Mesodermal cell (in vitro differentiated cells): ENCODE measurements around the gene ZDHHC23.
A peak's percentile ranks its signal among the peaks of the same experiment; 100 is the strongest.

Source experiments
- H3K27ac ChIP-seq: 2 replicates; pipeline ENCODE4 v1.7.0; 2013; ENCODE audit warnings: mild to moderate bottlenecking, low read depth, low read length, moderate library complexity; ENCODE audit not compliant: severe bottlenecking
- H3K36me3 ChIP-seq: 2 replicates; pipeline ENCODE4 v1.7.1; 2013; ENCODE audit warnings: mild to moderate bottlenecking, low read length, moderate library complexity; ENCODE audit not compliant: control insufficient read depth, insufficient read depth
- H3K4me1 ChIP-seq: one replicate; pipeline ENCODE4 v1.7.1; 2013; ENCODE audit warnings: mild to moderate bottlenecking, low read length; ENCODE audit not compliant: insufficient read depth, control insufficient read depth, poor library complexity, severe bottlenecking
- H3K4me3 ChIP-seq: 2 replicates; pipeline ENCODE4 v1.7.0; 2013; ENCODE audit warnings: low read length, control low read depth, mild to moderate bottlenecking; ENCODE audit not compliant: insufficient read depth, poor library complexity, severe bottlenecking; ENCODE audit errors: extremely low read depth
- H3K9me3 ChIP-seq: 2 replicates; pipeline ENCODE4 v1.7.1; 2013; ENCODE audit warnings: mild to moderate bottlenecking, low read length, moderate library complexity; ENCODE audit not compliant: control insufficient read depth
- WGBS, 2 experiments: methylation state at CpG; one replicate each; pipeline ENCODE4 v1.1.5; 2013; ENCODE audit warnings: missing lambda C conversion rate in 2 of 2; ENCODE audit not compliant: insufficient coverage in 2 of 2; 5-methylcytosine and 5-hydroxymethylcytosine counted together

ZDHHC23 gene

DNA sequence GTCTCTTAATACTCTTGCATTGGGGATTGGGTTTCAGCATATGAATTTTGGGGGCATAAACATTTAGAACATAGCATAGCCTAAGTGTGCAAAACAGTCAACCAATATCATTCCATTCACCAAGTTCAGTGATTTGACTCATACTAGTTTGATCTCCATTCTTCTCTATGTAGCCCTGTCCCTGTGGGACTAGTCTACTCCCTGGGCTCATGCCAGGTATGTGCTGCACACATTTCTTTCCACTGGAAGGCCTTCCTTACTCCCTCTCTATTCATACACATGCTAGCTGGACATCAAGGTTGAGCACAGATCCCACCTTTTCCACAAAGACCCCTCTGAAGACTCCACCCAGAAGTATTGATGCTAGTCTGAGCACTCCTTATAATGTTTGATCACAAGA is 5.1 kb downstream of the ZDHHC23 start:
- Histone ChIP-seq H3K27ac (no peak overlapping the region), H3K4me3 (no peak overlapping the region), H3K9me3 (no peaks in the 10 kb centered on the region), H3K4me1 (peaks cover 2% of the 10 kb centered on the region), H3K36me3 (no peaks in the 10 kb centered on the region)

DNA sequence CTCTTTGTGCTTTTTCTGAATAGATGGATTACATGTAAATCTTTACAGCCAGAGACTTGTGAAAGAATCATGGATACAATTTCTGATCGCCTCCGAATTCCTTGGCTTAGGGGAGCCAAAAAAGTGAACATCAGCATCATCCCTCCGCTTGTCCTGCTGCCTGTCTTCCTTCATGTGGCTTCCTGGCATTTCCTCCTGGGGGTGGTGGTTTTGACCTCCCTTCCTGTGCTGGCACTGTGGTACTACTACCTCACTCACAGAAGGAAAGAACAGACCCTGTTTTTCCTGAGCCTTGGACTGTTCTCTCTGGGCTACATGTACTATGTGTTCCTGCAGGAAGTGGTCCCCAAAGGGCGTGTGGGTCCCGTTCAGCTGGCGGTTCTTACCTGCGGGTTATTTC is 5.9 kb downstream of the ZDHHC23 start:
- 94 to 99% methylated on average over 6 to 7 of the region's 7 CpGs for WGBS, 2 experiments
- Histone ChIP-seq H3K4me1 (peaks cover 2% of the 10 kb centered on the region), H3K4me3 (no peak overlapping the region), H3K36me3 (peaks cover 2% of the 10 kb centered on the region), H3K9me3 (no peaks in the 10 kb centered on the region), H3K27ac (no peak overlapping the region)

DNA sequence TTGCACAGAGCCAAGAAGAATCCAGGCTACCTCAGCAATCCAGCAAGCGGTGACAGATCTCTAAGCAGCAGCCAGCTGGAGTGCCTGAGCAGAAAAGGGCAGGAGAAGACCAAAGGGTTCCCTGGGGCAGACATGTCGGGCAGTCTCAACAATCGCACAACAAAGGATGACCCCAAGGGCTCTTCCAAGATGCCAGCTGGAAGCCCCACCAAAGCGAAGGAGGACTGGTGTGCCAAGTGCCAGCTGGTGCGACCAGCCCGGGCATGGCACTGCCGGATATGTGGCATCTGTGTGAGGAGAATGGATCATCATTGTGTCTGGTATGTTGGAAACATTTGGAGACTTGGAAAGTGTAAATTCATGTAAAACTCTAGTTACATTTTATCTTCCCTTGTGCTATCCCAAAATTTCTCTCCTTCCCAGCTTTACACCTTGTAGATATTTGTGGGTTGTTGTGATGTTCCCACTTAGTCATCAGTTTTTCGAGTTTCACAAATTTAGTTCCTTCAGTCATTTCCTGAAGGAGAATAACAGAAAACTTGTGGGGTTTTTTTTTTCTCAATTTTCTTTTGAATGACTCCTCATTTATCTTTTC is 6.4 kb downstream of the ZDHHC23 start:
- H3K4me3 ChIP-seq: no peak overlapping the region
- H3K4me1 ChIP-seq: peaks cover 2% of the 10 kb centered on the region
- WGBS, 2 experiments: 87 to 88% methylated on average over 3 to 7 of the region's 8 CpGs
- H3K27ac ChIP-seq: no peak overlapping the region
- peaks cover 2% of the 10 kb centered on the region for H3K36me3 ChIP-seq
- H3K9me3 ChIP-seq: no peaks in the 10 kb centered on the region

DNA sequence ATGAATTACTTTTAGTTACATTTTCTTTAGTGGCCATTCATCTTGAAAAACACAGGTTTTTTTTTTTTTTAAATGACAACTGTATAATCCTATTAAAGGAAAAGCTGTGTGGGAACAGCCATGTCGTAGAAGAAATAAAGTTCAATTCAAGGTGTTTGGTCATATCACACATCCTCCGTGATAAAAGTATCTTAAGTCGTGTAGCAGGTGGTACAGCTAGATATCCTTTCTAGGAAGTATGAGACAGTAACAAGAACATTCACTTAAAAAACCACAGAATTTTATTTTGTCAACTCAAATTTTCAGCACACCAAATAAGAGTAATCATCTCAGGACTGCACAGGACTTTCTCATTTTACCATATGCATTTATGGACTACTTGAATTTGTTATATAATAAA is 16.1 kb downstream of the ZDHHC23 start:
- Histone ChIP-seq H3K9me3 (no peaks in the 10 kb centered on the region), H3K36me3 (no peaks in the 10 kb centered on the region), H3K27ac (no peak overlapping the region), H3K4me3 (no peak overlapping the region), H3K4me1 (no peaks in the 10 kb centered on the region)
- no CpG with 5 or more reads among the region's 3 CpGs for WGBS, 2 experiments

DNA sequence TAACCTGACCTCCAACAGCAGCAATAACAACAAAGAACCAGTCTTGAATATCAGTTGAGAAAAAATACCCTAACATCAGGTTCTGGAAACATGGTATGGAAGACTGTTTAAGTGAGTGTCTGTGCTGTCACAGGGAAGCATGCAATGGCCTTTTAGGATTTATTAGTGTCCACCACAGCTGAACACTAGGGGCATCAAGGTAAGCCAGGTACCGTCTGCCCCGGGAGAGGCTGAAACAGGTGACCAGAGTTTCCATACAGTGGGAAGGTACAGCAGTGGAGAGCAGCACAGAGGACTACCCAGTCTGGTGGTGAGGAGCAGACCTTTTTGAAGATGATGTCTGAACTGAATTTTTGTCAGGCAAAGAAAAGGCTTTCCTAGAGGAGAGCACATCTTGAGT is 18.4 kb downstream of the ZDHHC23 start:
- H3K36me3 ChIP-seq: no peaks in the 10 kb centered on the region
- no peaks in the 10 kb centered on the region for H3K4me1 ChIP-seq
- H3K4me3 ChIP-seq: no peak overlapping the region
- H3K9me3 ChIP-seq: no peaks in the 10 kb centered on the region
- H3K27ac ChIP-seq: no peak overlapping the region
- WGBS, 2 experiments: 71 to 75% methylated on average over 2 of the region's 2 CpGs

DNA sequence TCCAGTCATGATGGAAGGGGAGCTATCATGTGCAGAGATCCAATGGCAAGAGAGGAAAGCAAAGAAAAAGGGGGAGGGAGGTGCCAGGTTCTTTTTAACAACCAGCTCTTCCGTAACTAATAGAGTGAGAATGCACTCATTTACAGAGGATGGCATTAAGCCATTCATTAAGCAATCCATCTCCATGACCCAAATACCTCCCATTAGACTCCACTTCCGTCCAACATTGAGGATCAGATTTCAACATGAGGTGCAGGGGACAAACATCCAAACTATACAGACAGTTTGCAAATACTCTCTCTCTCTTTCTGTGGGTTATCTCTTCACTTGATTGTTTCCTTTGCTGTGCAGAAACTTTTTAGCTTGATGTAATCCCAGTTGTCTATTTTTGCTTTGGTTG is 21.2 kb downstream of the ZDHHC23 start:
- H3K9me3 ChIP-seq: peaks cover 3% of the 10 kb centered on the region
- no peaks in the 10 kb centered on the region for H3K36me3 ChIP-seq
- 67% methylated on average over 1 of the region's 2 CpGs; no CpG with 5 or more reads in 1 of the 2 experiments for WGBS, 2 experiments
- H3K4me1 ChIP-seq: no peaks in the 10 kb centered on the region
- H3K4me3 ChIP-seq: no peak overlapping the region
- H3K27ac ChIP-seq: no peak overlapping the region

DNA sequence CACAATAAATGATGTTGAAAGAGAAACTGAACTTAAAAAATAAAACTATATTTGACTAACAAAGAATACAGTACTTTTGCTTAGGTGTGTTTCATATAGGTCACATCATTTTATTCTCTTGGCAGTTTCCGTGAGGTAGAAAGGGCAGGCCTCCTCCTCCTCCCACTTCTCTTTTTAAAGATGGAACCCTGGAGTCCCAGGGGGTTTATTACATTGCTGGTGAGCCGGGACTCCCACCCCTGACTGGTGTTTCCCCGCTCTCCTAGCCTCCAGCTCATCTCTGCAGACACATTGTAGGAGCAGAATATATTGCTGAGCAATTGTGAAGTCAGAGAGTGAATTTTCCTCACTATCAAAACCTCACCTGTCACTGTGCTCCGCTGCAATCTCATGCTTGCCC is 30.0 kb downstream of the ZDHHC23 start:
- no peaks in the 10 kb centered on the region for H3K4me1 ChIP-seq
- H3K36me3 ChIP-seq: no peaks in the 10 kb centered on the region
- H3K27ac ChIP-seq: no peak overlapping the region
- H3K4me3 ChIP-seq: no peak overlapping the region
- 80 to 82% methylated on average over 1 to 2 of the region's 4 CpGs for WGBS, 2 experiments
- peaks cover 2% of the 10 kb centered on the region for H3K9me3 ChIP-seq

DNA sequence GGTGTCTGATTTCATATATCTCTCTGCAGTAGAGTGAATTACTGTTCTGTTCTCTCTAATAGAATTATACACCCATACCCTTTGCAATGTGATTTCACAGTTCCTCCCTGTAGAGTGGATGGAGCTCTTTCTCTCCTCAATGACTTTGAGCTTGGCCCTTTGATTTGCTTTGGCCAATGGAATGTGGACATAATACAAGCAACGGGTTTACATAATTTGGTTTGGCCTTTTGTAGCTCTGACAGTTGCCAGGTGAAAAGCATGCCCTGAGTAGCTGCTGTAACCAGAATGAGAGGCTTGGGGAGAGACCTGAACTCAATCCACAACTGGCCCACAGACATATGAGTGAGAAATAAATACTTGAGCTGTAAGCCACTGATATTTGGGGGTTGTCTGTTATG is 32.1 kb downstream of the ZDHHC23 start:
- 80 to 100% methylated on average over 1 of the region's 1 CpG for WGBS, 2 experiments
- H3K27ac ChIP-seq: no peak overlapping the region
- no peaks in the 10 kb centered on the region for H3K36me3 ChIP-seq
- no peaks in the 10 kb centered on the region for H3K4me1 ChIP-seq
- H3K9me3 ChIP-seq: no peaks in the 10 kb centered on the region
- H3K4me3 ChIP-seq: no peak overlapping the region

DNA sequence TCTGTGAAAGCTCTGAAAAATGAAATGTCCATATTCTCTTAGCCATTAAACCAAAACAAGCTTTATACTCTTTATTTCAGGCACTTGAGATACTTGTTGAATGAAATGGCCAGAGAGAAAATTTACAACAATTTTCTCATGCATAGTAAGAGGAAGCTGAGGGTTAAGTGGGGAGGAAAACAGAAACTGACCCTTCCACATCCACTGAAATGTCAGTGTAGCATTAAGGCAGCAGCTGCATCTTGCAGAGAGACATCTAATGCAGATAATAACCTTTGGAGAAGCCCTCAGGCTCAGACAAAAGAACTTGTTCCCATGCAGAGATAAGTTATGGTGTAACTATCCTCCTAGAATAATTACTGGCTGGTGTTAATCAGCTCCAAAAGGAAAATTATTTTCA is 34.0 kb downstream of the ZDHHC23 start:
- Histone ChIP-seq H3K36me3 (no peaks in the 10 kb centered on the region), H3K9me3 (no peaks in the 10 kb centered on the region), H3K27ac (no peak overlapping the region), H3K4me3 (no peak overlapping the region), H3K4me1 (peaks cover 2% of the 10 kb centered on the region)

DNA sequence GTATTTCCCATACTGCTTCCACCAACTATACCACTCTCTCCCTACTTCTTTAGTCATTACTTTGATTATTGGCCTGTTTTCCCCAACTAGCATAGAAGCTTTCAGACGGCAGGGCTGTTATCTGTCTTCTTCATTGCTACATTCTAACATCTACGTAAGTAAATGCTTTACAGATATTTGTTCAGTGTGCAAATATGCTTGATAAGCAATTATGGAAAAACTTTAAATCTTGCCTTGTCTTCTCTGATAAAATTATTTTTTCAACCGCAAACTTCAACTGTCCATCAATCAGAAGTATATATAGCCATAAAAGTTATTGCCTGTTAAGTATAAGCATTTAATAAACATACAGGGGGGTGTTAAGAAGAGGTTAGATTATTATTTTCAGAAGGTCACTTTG is 35.7 kb downstream of the ZDHHC23 start:
- no peaks in the 10 kb centered on the region for H3K9me3 ChIP-seq
- 83% methylated on average over 1 of the region's 3 CpGs; no CpG with 5 or more reads in 1 of the 2 experiments for WGBS, 2 experiments
- no peaks in the 10 kb centered on the region for H3K36me3 ChIP-seq
- no peak overlapping the region for H3K27ac ChIP-seq
- no peak overlapping the region for H3K4me3 ChIP-seq
- H3K4me1 ChIP-seq: peaks cover 2% of the 10 kb centered on the region

DNA sequence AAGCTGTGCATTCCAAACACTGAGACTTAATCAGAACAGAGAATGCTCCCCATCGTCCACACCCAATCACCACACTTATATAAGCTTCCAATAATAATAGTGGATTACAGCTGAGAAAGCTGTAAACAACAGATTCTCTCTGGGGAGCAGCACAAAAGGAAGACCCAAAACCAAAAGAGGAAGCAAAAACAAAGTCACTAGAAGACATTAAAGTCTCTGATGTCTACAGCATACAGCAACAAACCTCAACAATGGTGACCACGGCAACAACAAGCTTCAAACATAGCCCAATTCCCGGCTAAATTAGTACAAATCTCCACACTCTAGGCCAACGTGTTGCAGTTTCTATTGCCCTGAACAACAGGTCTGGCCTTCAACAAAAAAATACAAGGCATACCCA is 37.7 kb downstream of the ZDHHC23 start:
- H3K4me1 ChIP-seq: peaks cover 2% of the 10 kb centered on the region
- WGBS, 2 experiments: 80 to 82% methylated on average over 3 of the region's 4 CpGs
- H3K27ac ChIP-seq: peak overlapping the region; percentile 83
- no peaks in the 10 kb centered on the region for H3K9me3 ChIP-seq
- H3K36me3 ChIP-seq: no peaks in the 10 kb centered on the region
- no peak overlapping the region for H3K4me3 ChIP-seq
